Ovary (tissue), 10 donors: Measurements from ENCODE around the gene RIN3. TPM values are rescaled to one million over a fixed set of nuclear protein-coding genes. Genes with fewer than 3 reads are reported as not detected.

Experiments
- DNase-seq, 5 donors: peaks; one replicate each; pipeline ENCODE4 v3.0.0-alpha.2; 2019 to 2020
- H3K27ac ChIP-seq, 2 donors: fragments of 200-600 bp; one replicate each; pipeline versions ENCODE4 v1.5.1 to v1.8.0; 2019 to 2022
- H3K27me3 ChIP-seq: fragments of 200-600 bp; one replicate; pipeline ENCODE4 v1.8.0; 2022
- H3K36me3 ChIP-seq: fragments of 200-600 bp; sonication (generic); one replicate; pipeline ENCODE4 v1.5.1; 2019
- H3K4me1 ChIP-seq: one replicate; pipeline ENCODE4 v1.8.1; 2013; ENCODE audit warnings: mild to moderate bottlenecking, moderate library complexity; ENCODE audit not compliant: insufficient read depth
- H3K4me3 ChIP-seq: fragments of 200-600 bp; sonication (generic); one replicate; pipeline ENCODE4 v1.5.1; 2017
- H3K9me3 ChIP-seq, 2 donors: fragments of 200-600 bp in 1 of 2; sonication (generic) in 1 of 2; one replicate each; pipeline versions ENCODE4 v1.5.1 to v1.8.1; 2013 to 2019; ENCODE audit warnings: mild to moderate bottlenecking in 1 of 2, moderate library complexity in 1 of 2
- EP300 ChIP-seq: sonication (generic); formaldehyde crosslinking; IDR thresholded peaks from one replicate; pipeline ENCODE4 v1.6.1; 2017; ENCODE audit warnings: antibody characterized with exemption
- POLR2A ChIP-seq: fragments of 450-650 bp; IDR thresholded peaks from one replicate; pipeline ENCODE4 v1.6.1; 2017; ENCODE audit warnings: antibody characterized with exemption, mild to moderate bottlenecking, moderate library complexity
- WGBS, 3 donors: extraction: QIAGEN DNeasy Blood & Tissue Kit in 1 of 3; methylation state at CpG; one replicate each; pipeline versions ENCODE4 v1.1.5 to v1.1.7; 2013 to 2017; 5-methylcytosine and 5-hydroxymethylcytosine counted together
- intact Hi-C, 4 donors: fragments of 100-400 bp; cut with DNase I; formaldehyde crosslinking; loops; one replicate each; pipeline versions ENCODE4 v1.11.0 to v1.15.1; 2022 to 2023
- long read RNA-seq, 3 donors: library from polyadenylated mRNA in 2 of 3; unstranded in 2 of 3; transcript quantifications; one replicate each; pipeline ENCODE4 v2.0.0 and lab custom pipeline, GENCODE V29; 2021 to 2026
- polyA plus RNA-seq, 2 donors: library from polyadenylated mRNA; stranded (reverse); fragments of 200-250 nt in 1 of 2; fragments of 350-450 nt in 1 of 2; fragmentation: Illumina TruSeq in 1 of 2; extraction: RNeasy Lipid Tissue Mini Kit (QIAGEN cat#74804) in 1 of 2; gene quantifications; one replicate each; pipeline ENCODE4 v1.2.3, GENCODE V29; 2013 to 2014
- total RNA-seq, 7 donors: library from RNA; depleted of rRNA in 2 of 7; stranded (reverse); fragments of >200 nt in 2 of 7; fragmentation: NEBNext Ultra II Directional in 3 of 7; extraction: Animal tissue kit (Norgen Biotek cat#: 25700) in 3 of 7; gene quantifications; one replicate each; pipeline versions ENCODE4 v1.1.0 to v1.2.4, GENCODE V29; 2016 to 2023
- TF ChIP-seq, protein P1 (sequence below), 3 donors: fragments of 450-650 bp in 2 of 3; fragments of 200-600 bp in 1 of 3; IDR thresholded peaks; one replicate each; pipeline versions ENCODE4 v1.5.1 to v1.8.0; 2016 to 2022; ENCODE audit warnings: antibody characterized with exemption in 3 of 3, mild to moderate bottlenecking in 1 of 3
- donor health status: DM: no; HTN: no; CAD: no; lungs with moderate emphysema.
- donor health status: DM: no; HTN: no; CAD: no.
- donor health status: Bipolar disorder and iron deficiency.
- donor health status: DM: yes; HTN: yes; CAD: no.
- donor health status: DM: no; HTN: no; CAD: no.
- donor health status: DM: yes; HTN: yes; CAD: no.

Gene RIN3, protein sequence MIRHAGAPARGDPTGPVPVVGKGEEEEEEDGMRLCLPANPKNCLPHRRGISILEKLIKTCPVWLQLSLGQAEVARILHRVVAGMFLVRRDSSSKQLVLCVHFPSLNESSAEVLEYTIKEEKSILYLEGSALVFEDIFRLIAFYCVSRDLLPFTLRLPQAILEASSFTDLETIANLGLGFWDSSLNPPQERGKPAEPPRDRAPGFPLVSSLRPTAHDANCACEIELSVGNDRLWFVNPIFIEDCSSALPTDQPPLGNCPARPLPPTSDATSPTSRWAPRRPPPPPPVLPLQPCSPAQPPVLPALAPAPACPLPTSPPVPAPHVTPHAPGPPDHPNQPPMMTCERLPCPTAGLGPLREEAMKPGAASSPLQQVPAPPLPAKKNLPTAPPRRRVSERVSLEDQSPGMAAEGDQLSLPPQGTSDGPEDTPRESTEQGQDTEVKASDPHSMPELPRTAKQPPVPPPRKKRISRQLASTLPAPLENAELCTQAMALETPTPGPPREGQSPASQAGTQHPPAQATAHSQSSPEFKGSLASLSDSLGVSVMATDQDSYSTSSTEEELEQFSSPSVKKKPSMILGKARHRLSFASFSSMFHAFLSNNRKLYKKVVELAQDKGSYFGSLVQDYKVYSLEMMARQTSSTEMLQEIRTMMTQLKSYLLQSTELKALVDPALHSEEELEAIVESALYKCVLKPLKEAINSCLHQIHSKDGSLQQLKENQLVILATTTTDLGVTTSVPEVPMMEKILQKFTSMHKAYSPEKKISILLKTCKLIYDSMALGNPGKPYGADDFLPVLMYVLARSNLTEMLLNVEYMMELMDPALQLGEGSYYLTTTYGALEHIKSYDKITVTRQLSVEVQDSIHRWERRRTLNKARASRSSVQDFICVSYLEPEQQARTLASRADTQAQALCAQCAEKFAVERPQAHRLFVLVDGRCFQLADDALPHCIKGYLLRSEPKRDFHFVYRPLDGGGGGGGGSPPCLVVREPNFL
- total RNA-seq (10 to 100 TPM in 5 of 7 donors, 1 to 10 TPM in 2; 6.2 to 27.9 (median 17.0) TPM), polyA plus RNA-seq (1 to 10 TPM; 3.8 to 8.1 TPM)
- long read RNA-seq, donor 1, partial matches to known transcripts = 19 of 23 reads
- long read RNA-seq, donor 1, other reads (novel, unspliced or antisense) = 4 of 23 reads
- long read RNA-seq, donor 2 = 0 reads
- long read RNA-seq, donor 3, transcript RIN3-201 (10 exons, 3,859 nt) = major isoform, 6 of 44 reads
- long read RNA-seq, donor 3, partial matches to known transcripts = 27 of 44 reads
- long read RNA-seq, donor 3, other reads (novel, unspliced or antisense) = 10 of 44 reads

DNA sequence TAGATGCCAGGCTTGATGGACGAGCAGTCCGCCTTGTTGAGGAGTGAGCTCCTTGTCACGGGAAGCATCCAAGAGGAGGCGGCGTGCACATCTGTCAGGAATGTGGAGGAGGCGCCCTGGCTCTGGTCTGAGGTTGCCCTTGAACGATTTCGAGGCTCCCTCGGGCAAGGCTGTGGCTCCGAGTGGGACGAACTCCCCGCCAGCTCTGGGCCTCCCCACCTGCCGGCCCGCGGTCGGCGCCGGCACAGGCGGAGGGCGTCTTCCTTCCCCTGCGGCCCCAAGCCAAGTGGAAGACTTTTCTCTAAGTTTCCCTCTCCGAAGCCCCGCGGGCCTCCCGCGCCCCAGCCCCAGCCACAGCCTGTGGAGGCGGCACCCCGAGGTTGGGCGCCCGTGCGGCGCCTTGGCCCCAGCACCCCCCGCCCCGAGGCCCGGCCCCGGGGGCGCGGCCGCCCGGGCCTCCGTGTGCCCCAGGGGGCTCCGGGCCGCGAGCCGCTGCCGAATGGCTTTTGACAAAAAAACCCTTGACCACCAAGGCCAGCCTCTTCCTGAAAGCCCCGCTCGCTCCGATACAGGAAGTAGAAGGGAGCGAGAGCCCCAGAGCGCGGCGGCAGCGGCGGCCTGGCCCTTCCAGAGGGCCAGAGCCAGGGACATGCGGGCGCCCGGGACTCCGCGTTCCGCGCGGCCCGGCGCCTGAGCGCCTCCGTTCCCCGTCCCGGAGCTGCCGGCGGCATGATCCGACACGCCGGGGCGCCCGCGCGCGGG, at the start of gene RIN3:
Gene RIN3, plus strand, starts transcription at position 578 of the 762 bp plus-strand sequence. Its CDS starts 152 bp downstream, at position 730.
- 1 to 3% (median 2%) methylated on average over 39 to 79 of the region's 79 CpGs for WGBS, 3 donors
- peak in 4 of 5 donors; percentile 49 to 74 (median 54) for DNase-seq
- no peaks in the 10 kb centered on the region for H3K27me3 ChIP-seq
- H3K27ac ChIP-seq = peak within 1 kb of the TSS; percentile 76 to 77
- TF ChIP-seq POLR2A = peak; percentile 30
- TF ChIP-seq, protein P1, sequence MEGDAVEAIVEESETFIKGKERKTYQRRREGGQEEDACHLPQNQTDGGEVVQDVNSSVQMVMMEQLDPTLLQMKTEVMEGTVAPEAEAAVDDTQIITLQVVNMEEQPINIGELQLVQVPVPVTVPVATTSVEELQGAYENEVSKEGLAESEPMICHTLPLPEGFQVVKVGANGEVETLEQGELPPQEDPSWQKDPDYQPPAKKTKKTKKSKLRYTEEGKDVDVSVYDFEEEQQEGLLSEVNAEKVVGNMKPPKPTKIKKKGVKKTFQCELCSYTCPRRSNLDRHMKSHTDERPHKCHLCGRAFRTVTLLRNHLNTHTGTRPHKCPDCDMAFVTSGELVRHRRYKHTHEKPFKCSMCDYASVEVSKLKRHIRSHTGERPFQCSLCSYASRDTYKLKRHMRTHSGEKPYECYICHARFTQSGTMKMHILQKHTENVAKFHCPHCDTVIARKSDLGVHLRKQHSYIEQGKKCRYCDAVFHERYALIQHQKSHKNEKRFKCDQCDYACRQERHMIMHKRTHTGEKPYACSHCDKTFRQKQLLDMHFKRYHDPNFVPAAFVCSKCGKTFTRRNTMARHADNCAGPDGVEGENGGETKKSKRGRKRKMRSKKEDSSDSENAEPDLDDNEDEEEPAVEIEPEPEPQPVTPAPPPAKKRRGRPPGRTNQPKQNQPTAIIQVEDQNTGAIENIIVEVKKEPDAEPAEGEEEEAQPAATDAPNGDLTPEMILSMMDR (IDR thresholded peaks at IDR 0.05) = no peak
- TF ChIP-seq EP300 = no peak
- H3K4me3 ChIP-seq = peak within 1 kb of the TSS; percentile 55
- no peaks in the 10 kb centered on the region for H3K9me3 ChIP-seq
- peaks cover 7% of the 10 kb centered on the region for H3K4me1 ChIP-seq
- intact Hi-C loops = no loop called here
- H3K36me3 ChIP-seq = no peaks in the 10 kb centered on the region

DNA sequence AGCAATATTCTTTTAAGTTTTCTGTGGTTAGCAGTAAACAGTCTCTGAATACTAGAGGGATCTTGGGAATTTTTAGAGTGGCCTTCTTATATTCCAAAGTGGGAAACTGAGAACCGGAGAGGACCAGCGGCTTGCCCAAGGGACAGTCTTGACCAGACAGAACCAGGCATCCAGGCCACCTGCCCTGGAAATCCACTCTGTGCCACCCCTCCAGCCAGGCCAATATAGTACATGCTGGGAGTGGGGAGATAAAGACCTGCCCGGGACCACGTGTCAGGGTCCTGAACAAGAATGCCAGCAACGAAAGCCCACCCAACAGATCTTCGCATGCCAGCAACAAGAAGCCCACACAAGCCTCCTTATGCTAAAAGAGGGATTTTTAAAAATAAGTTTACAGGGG, 49.4 kb upstream of the RIN3 start:
- Histone ChIP-seq H3K36me3 (no peaks in the 10 kb centered on the region), H3K9me3 (no peaks in the 10 kb centered on the region), H3K27me3 (no peaks in the 10 kb centered on the region), H3K4me3 (no peak overlapping the region), H3K4me1 (no peaks in the 10 kb centered on the region), H3K27ac (no peak overlapping the region)
- DNase-seq = no peak
- no peak for TF ChIP-seq POLR2A
- TF ChIP-seq, protein P1 (IDR thresholded peaks at IDR 0.05) = no peak
- TF ChIP-seq EP300 = no peak
- 87 to 93% (median 90%) methylated on average over 6 of the region's 6 CpGs for WGBS, 3 donors
- intact Hi-C loops = no loop called here

DNA sequence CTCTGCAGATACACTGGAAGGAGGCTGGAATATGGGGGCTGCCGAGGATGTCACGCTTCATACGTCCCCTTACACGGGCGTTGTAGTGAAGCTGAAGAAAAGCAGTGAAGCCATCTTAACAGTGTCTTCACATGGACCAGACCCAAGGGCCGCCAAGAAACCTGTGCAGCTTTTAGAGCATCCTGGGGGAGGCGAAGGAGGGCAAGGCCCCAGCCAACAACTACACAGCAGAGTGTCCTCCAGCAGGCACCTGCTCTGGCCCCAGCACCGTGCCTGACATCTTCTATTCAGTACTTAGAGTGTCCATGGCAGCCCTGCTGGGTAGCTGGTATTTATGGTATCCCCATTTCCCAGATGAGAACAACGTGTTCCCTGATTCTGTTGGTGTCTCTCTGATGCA, 48.9 kb upstream of the RIN3 start:
- no peaks in the 10 kb centered on the region for H3K4me1 ChIP-seq
- intact Hi-C loops = no loop called here
- H3K9me3 ChIP-seq = no peaks in the 10 kb centered on the region
- no peaks in the 10 kb centered on the region for H3K27me3 ChIP-seq
- no peak overlapping the region for H3K4me3 ChIP-seq
- no peak for DNase-seq
- TF ChIP-seq POLR2A = no peak
- TF ChIP-seq, protein P1 (IDR thresholded peaks at IDR 0.05) = no peak
- no peak for TF ChIP-seq EP300
- no peak overlapping the region for H3K27ac ChIP-seq
- 83 to 91% (median 87%) methylated on average over 9 of the region's 9 CpGs for WGBS, 3 donors
- H3K36me3 ChIP-seq = no peaks in the 10 kb centered on the region
